ENCODE results near the gene PTPN14.
"Not testable (repeated sequence)": the region's sequence is repeated elsewhere in the genome, so short reads cannot be mapped to it uniquely, and the experiment has no call there.

Gene PTPN14

DNA sequence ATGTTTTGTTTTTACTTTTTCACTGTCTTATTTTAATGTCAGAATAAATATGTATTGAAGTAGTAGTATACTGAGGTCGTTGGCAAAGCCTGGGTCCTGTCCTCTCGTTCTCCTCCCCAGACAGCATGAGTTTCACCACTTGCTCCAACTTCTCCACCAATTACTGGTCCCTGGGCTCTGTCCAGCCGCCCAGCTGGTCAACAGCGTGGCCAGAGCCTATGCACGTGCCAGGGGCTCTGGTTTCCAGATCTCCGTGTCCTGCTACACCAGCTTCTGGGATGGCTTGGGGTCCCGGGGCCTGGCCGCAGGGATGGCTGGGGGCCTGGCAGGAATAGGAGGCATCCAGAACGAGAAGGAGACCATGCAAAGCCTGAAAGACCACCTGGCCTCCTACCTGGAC, 19.3 kb downstream of the PTPN14 start:
- DNase-seq (ENCODE audit: low read depth) = no peak
- TF ChIP-seq MYC (IDR thresholded peaks at IDR 0.05; ENCODE audit: low read depth, low read length) = no peak
- TF ChIP-seq POLR2A (IDR thresholded peaks at IDR 0.05; ENCODE audit: extremely low read depth, insufficient read length) = no peak
- no peak for TF ChIP-seq CTCF (IDR thresholded peaks at IDR 0.05; ENCODE audit: low read depth, low read length)
- no peak for TF ChIP-seq MAX (IDR thresholded peaks at IDR 0.05; ENCODE audit: low read depth, low read length)
- no peak overlapping the region for H3K4me3 ChIP-seq (ENCODE audit: low read depth, low read length)

- DNase-seq (ENCODE audit: low read depth) = peak; percentile 12
- no peak overlapping the region for H3K4me3 ChIP-seq (ENCODE audit: low read depth, low read length)
- TF ChIP-seq CTCF (IDR thresholded peaks at IDR 0.05; ENCODE audit: low read depth, low read length) (no peak), MYC (IDR thresholded peaks at IDR 0.05; ENCODE audit: low read depth, low read length) (no peak), POLR2A (IDR thresholded peaks at IDR 0.05; ENCODE audit: extremely low read depth, insufficient read length) (no peak), MAX (IDR thresholded peaks at IDR 0.05; ENCODE audit: low read depth, low read length) (no peak)
These were observed 25.8 kb downstream of the PTPN14 start for GRCh38 chr1:214525535-214526019.

DNA sequence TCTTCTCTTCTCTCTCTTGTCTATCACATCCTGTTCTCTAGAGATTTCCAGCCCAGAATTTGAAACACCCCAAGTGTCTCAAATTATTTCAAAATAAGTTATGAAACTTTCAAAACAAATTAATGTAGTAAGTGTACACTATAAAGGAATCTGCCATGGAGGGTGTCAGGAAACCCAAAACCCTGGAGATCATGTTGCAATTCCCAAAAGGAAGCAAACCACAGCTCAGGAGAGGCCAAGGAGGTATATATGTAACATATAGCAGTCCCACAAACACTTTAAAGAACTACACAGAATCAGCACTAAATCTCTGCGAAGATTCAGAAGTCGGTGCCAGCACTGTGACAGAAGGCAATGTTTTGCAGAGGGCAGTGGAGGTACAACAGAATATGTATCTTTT, 26.6 kb downstream of the PTPN14 start:
- TF ChIP-seq POLR2A (IDR thresholded peaks at IDR 0.05; ENCODE audit: extremely low read depth, insufficient read length) = no peak
- no peak for TF ChIP-seq MYC (IDR thresholded peaks at IDR 0.05; ENCODE audit: low read depth, low read length)
- TF ChIP-seq CTCF (IDR thresholded peaks at IDR 0.05; ENCODE audit: low read depth, low read length) = no peak
- TF ChIP-seq MAX (IDR thresholded peaks at IDR 0.05; ENCODE audit: low read depth, low read length) = no peak
- DNase-seq (ENCODE audit: low read depth) = no peak
- no peak overlapping the region for H3K4me3 ChIP-seq (ENCODE audit: low read depth, low read length)

- H3K4me3 ChIP-seq (ENCODE audit: low read depth, low read length) = no peak overlapping the region
- peak; percentile 23 for DNase-seq (ENCODE audit: low read depth)
- TF ChIP-seq CTCF (IDR thresholded peaks at IDR 0.05; ENCODE audit: low read depth, low read length) (no peak), MAX (IDR thresholded peaks at IDR 0.05; ENCODE audit: low read depth, low read length) (no peak), POLR2A (IDR thresholded peaks at IDR 0.05; ENCODE audit: extremely low read depth, insufficient read length) (no peak), MYC (IDR thresholded peaks at IDR 0.05; ENCODE audit: low read depth, low read length) (no peak)
These were observed 28.1 kb downstream of the PTPN14 start for GRCh38 chr1:214523124-214523824.

DNA sequence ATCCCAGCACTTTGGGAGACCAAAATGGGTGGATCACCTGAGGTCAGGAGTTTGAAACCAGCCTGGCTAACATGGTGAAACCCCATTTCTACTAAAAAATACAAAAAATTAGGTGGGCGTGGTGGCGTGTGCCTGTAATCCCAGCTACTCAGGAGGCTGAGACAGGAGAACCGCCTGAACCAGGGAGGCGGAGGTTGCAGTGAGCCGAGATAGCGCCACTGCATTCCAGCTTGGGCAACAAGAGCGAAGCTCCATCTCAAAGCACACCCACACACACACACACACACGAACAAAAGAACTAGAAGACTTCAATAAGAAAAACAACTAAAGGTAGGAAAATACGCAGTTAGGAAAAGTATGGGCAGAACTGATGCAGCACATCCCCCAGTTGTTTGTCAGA, 29.9 kb downstream of the PTPN14 start:
- not testable (repeated sequence) for H3K4me3 ChIP-seq (ENCODE audit: low read depth, low read length); DNase-seq (ENCODE audit: low read depth)

GRCh38 chr1:214520544-214521165, 30.7 kb downstream of the PTPN14 start:
- no peak for DNase-seq (ENCODE audit: low read depth)
- H3K4me3 ChIP-seq (ENCODE audit: low read depth, low read length) = no peak overlapping the region
- TF ChIP-seq CTCF (IDR thresholded peaks at IDR 0.05; ENCODE audit: low read depth, low read length) = no peak
- TF ChIP-seq POLR2A (IDR thresholded peaks at IDR 0.05; ENCODE audit: extremely low read depth, insufficient read length) = no peak
- no peak for TF ChIP-seq MYC (IDR thresholded peaks at IDR 0.05; ENCODE audit: low read depth, low read length)
- no peak for TF ChIP-seq MAX (IDR thresholded peaks at IDR 0.05; ENCODE audit: low read depth, low read length)

Measured in NB4 (cell line).